Omental fat pad (tissue), 4 donors: ENCODE measurements around the gene IFI6. TPM values are rescaled to one million over a fixed set of nuclear protein-coding genes. Genes with fewer than 3 reads are reported as not detected.
A peak's percentile ranks its signal among the peaks of the same experiment; 100 is the strongest.

Experiments
- ATAC-seq: fragments of 150-250 bp; one replicate; pipeline ENCODE4 v1.9.1; 2016; ENCODE audit warnings: mild to moderate bottlenecking, moderate library complexity; ENCODE audit not compliant: low FRiP score
- DNase-seq: peaks from one replicate; pipeline ENCODE4 v3.0.0-alpha.2; 2019; ENCODE audit warnings: low spot score
- CTCF ChIP-seq, 3 donors: fragments of 450-650 bp; IDR thresholded peaks; one replicate each; pipeline ENCODE4 v1.5.1; 2016 to 2017; ENCODE audit warnings: antibody characterized with exemption in 3 of 3, mild to moderate bottlenecking in 3 of 3, moderate library complexity in 2 of 3
- total RNA-seq, 4 donors: library from RNA; depleted of rRNA; stranded (reverse); fragments of >200 nt; gene quantifications; one replicate each; pipeline ENCODE4 v1.1.0, GENCODE V29; 2016

The IFI6 gene
- total RNA-seq, 4 donors from 2014 or later, result 28.2 to 88.4 (median 69.6) TPM

- no peak for ATAC-seq
- peak; percentile 74 for DNase-seq
- peak in 2 of 3 donors; percentile 32 to 48 for TF ChIP-seq CTCF (IDR thresholded peaks at IDR 0.05)
Observed at GRCh38 chr1:27668808-27669723, 2.9 kb downstream of the IFI6 start.

DNA sequence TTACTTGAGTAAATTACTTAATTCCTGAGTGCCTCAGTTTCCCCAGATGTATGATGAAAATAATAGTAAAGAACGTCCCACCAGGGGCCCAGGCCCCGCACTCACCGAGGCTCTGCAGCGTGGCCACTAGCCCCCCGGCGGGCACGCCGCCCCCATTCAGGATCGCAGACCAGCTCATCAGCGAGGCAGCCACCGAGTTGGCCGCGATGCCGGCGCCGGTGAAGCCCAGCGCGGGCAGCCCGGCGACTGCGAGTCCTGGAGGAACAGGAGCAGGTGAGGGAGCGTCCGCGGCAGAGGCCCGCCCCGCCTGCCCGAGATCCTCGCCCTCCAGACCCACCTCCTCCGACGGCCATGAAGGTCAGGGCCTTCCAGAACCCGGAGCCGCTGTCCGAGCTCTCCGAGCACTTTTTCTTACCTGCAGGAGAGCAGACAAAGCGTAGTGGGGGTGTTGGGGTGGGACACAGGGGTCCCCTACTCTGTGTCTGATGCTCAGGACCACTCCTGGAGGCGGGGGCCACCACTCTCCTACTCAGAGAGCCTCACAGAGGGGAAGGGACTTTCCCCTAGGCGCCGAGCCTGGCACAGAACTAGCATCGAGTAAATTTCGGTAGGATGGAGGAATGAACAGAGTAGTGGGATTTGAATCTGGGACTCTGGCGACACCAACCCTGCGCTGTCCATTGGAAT, 3.7 kb downstream of the IFI6 start:
- DNase-seq, result peak; percentile 16
- no peak for TF ChIP-seq CTCF (IDR thresholded peaks at IDR 0.05)
- ATAC-seq, result no peak

GRCh38 chr1:27666791-27667254, 5.2 kb downstream of the IFI6 start:
- DNase-seq (no peak), ATAC-seq (no peak)
- no peak for TF ChIP-seq CTCF (IDR thresholded peaks at IDR 0.05)

- no peak for ATAC-seq
- no peak for DNase-seq
- TF ChIP-seq CTCF (IDR thresholded peaks at IDR 0.05), result no peak
Observed at GRCh38 chr1:27666294-27666693, 5.7 kb downstream of the IFI6 start.

- no peak for TF ChIP-seq CTCF (IDR thresholded peaks at IDR 0.05)
- ATAC-seq (no peak), DNase-seq (no peak)
Observed at GRCh38 chr1:27665016-27665651, 6.9 kb downstream of the IFI6 start.

DNA sequence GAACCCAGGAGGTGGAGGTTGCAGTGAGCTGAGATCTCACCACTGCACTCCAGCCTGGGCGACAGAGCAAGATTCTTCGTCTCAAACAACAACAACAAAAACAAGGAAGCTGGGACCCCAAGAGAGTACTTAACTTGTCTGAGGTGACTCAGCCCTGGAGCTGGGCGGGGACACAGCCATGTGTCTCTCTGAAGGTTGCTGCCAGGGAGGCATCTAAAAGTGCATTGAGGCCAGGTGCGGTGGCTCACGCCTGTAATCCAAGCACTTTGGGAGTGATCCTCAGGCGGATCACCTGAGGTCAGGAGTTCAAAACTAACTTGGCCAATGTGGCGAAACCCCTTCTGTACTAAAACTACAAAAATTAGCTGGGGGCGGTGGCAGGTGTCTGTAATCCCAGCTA, 7.7 kb downstream of the IFI6 start:
- DNase-seq (no peak), ATAC-seq (no peak)
- no peak for TF ChIP-seq CTCF (IDR thresholded peaks at IDR 0.05)
